H9 (cell line): ENCODE measurements around the gene C1RL. TPM values are rescaled to one million over a fixed set of nuclear protein-coding genes. Genes with fewer than 3 reads are reported as not detected.
A peak's percentile ranks its signal among the peaks of the same experiment; 100 is the strongest.

Experiments
- DNase-seq: peaks from one replicate; pipeline ENCODE4 v3.0.0-alpha.2; 2017
- H2AFZ ChIP-seq: one replicate; pipeline ENCODE4 v1.6.1; 2013; ENCODE audit warnings: mild to moderate bottlenecking, low read length, control low read depth, moderate library complexity
- H2AK5ac ChIP-seq: 2 replicates; pipeline ENCODE4 v1.6.1; 2013; ENCODE audit warnings: low read length, control low read depth, mixed read lengths; ENCODE audit not compliant: insufficient read length
- H2BK120ac ChIP-seq: one replicate; pipeline ENCODE4 v1.6.1; 2013; ENCODE audit warnings: low read depth, mild to moderate bottlenecking, low read length, control low read depth, inconsistent platforms; ENCODE audit not compliant: poor library complexity, severe bottlenecking
- H2BK12ac ChIP-seq: 2 replicates; pipeline ENCODE4 v1.6.1; 2013; ENCODE audit warnings: low read length, control low read depth, mixed read lengths, low read depth; ENCODE audit not compliant: insufficient read length
- H2BK15ac ChIP-seq: 2 replicates; pipeline ENCODE4 v1.6.1; 2013; ENCODE audit warnings: low read depth, low read length, control low read depth
- H2BK20ac ChIP-seq: one replicate; pipeline ENCODE4 v1.6.1; 2013; ENCODE audit warnings: low read depth, mild to moderate bottlenecking, low read length, control low read depth, inconsistent platforms; ENCODE audit not compliant: poor library complexity, severe bottlenecking
- H2BK5ac ChIP-seq: 2 replicates; pipeline ENCODE4 v1.6.1; 2013; ENCODE audit warnings: low read length, control low read depth, mixed read lengths; ENCODE audit not compliant: insufficient read length
- H3K14ac ChIP-seq: 2 replicates; pipeline ENCODE4 v1.6.1; 2013; ENCODE audit warnings: low read length, control low read depth; ENCODE audit not compliant: insufficient read depth
- H3K18ac ChIP-seq: 2 replicates; pipeline ENCODE4 v1.6.1; 2013; ENCODE audit warnings: low read depth, mild to moderate bottlenecking, mixed read lengths, low read length, control low read depth; ENCODE audit not compliant: insufficient read length
- H3K23ac ChIP-seq: 2 replicates; pipeline ENCODE4 v1.6.1; 2013; ENCODE audit warnings: low read length, control low read depth, mixed read lengths, low read depth; ENCODE audit not compliant: insufficient read length
- H3K23me2 ChIP-seq: 2 replicates; pipeline ENCODE4 v1.6.1; 2013; ENCODE audit warnings: low read depth, mild to moderate bottlenecking, mixed read lengths, low read length, control low read depth; ENCODE audit not compliant: insufficient read length, poor library complexity, severe bottlenecking
- H3K27ac ChIP-seq: 2 replicates; pipeline ENCODE4 v1.5.1; 2013; ENCODE audit warnings: low read length, control low read depth, mixed read lengths, low read depth; ENCODE audit not compliant: insufficient read length
- H3K27me3 ChIP-seq: 2 replicates; pipeline ENCODE4 v1.6.1; 2013; ENCODE audit warnings: low read length, control low read depth, inconsistent platforms; ENCODE audit not compliant: insufficient read depth
- H3K4ac ChIP-seq: 2 replicates; pipeline ENCODE4 v1.6.1; 2013; ENCODE audit warnings: low read depth, mild to moderate bottlenecking, control low read depth, inconsistent platforms, low read length, moderate library complexity
- H3K4me1 ChIP-seq: 2 replicates; pipeline ENCODE4 v1.6.1; 2013; ENCODE audit warnings: low read length, control low read depth, inconsistent platforms; ENCODE audit not compliant: insufficient read depth
- H3K4me2 ChIP-seq: 2 replicates; pipeline ENCODE4 v1.6.1; 2013; ENCODE audit warnings: low read length, control low read depth, mixed read lengths; ENCODE audit not compliant: insufficient read length, insufficient read depth
- H3K56ac ChIP-seq: 2 replicates; pipeline ENCODE4 v1.6.1; 2013; ENCODE audit warnings: low read depth, mild to moderate bottlenecking, mixed read lengths, low read length, control low read depth; ENCODE audit not compliant: insufficient read length
- H3K79me1 ChIP-seq: 2 replicates; pipeline ENCODE4 v1.6.1; 2013; ENCODE audit warnings: low read depth, mild to moderate bottlenecking, moderate library complexity, low read length, control low read depth, inconsistent platforms; ENCODE audit not compliant: insufficient read depth, poor library complexity, severe bottlenecking
- H3K79me2 ChIP-seq: 2 replicates; pipeline ENCODE4 v1.6.1; 2013; ENCODE audit warnings: low read length, control low read depth, inconsistent platforms; ENCODE audit not compliant: insufficient read depth
- H3K9ac ChIP-seq: 2 replicates; pipeline ENCODE4 v1.6.1; 2013; ENCODE audit warnings: low read length, control low read depth, mixed read lengths; ENCODE audit not compliant: insufficient read length; ENCODE audit errors: extremely low read depth
- H3K9me3 ChIP-seq: one replicate; pipeline ENCODE4 v1.6.1; 2013; ENCODE audit warnings: low read depth, low read length, inconsistent platforms; ENCODE audit not compliant: control insufficient read depth
- H3T11ph ChIP-seq: one replicate; pipeline ENCODE4 v1.6.1; 2013; ENCODE audit warnings: mild to moderate bottlenecking, low read length, control low read depth, inconsistent platforms
- H4K20me1 ChIP-seq: one replicate; pipeline ENCODE4 v1.6.1; 2013; ENCODE audit not compliant: control insufficient read depth, insufficient read length, insufficient read depth
- H4K5ac ChIP-seq: 2 replicates; pipeline ENCODE4 v1.6.1; 2013; ENCODE audit warnings: low read depth, mild to moderate bottlenecking, mixed read lengths, low read length, control low read depth; ENCODE audit not compliant: insufficient read length
- H4K8ac ChIP-seq: replicated peaks from 2 replicates; pipeline ENCODE4 v1.6.1; 2013; ENCODE audit warnings: low read length, control low read depth, mixed read lengths, low read depth; ENCODE audit not compliant: insufficient read length
- H4K91ac ChIP-seq: 2 replicates; pipeline ENCODE4 v1.6.1; 2013; ENCODE audit warnings: low read depth, mild to moderate bottlenecking, moderate library complexity, mixed read lengths, low read length, control low read depth; ENCODE audit not compliant: insufficient read length
- H3K27ac Mint-ChIP-seq, 3 experiments: 2 replicates in 2 of 3; 3 replicates in 1 of 3; pipeline ENCODE4 v1.8.0; 2020 to 2021; ENCODE audit warnings: mixed read lengths in 3 of 3, mild to moderate bottlenecking in 1 of 3, moderate library complexity in 1 of 3
- H3K27me3 Mint-ChIP-seq: 2 replicates; pipeline ENCODE4 v1.8.0; 2021; ENCODE audit warnings: low read depth, mild to moderate bottlenecking, moderate library complexity, mixed read lengths
- H3K36me3 Mint-ChIP-seq, 3 experiments: 2 replicates in 2 of 3; 3 replicates in 1 of 3; pipeline ENCODE4 v1.8.0; 2020 to 2021; ENCODE audit warnings: low read depth in 3 of 3, mixed read lengths in 3 of 3; ENCODE audit not compliant: insufficient read depth in 1 of 3
- H3K4me1 Mint-ChIP-seq, 2 experiments: 2 replicates each; pipeline ENCODE4 v1.8.0; 2020; ENCODE audit warnings: mixed read lengths in 2 of 2
- H3K4me3 Mint-ChIP-seq, 2 experiments: 2 replicates in 1 of 2; 3 replicates in 1 of 2; pipeline ENCODE4 v1.8.0; 2020 to 2021; ENCODE audit warnings: mild to moderate bottlenecking in 2 of 2, mixed read lengths in 2 of 2, moderate library complexity in 1 of 2
- H3K9me3 Mint-ChIP-seq, 2 experiments: 2 replicates in 1 of 2; 3 replicates in 1 of 2; pipeline ENCODE4 v1.8.0; 2020; ENCODE audit warnings: mild to moderate bottlenecking in 2 of 2, mixed read lengths in 2 of 2, moderate library complexity in 1 of 2
- whole genome bisulfite sequencing: extraction: QIAGEN DNeasy Blood & Tissue Kit; methylation state at CpG from one replicate; pipeline ENCODE4 v1.1.7; 2013; ENCODE audit warnings: missing lambda C conversion rate, low lambda C conversion rate, mixed read lengths; ENCODE audit not compliant: insufficient read length; ENCODE audit errors: extremely low coverage; 5-methylcytosine and 5-hydroxymethylcytosine counted together
- total RNA-seq: library from RNA; stranded (reverse); gene quantifications from 2 replicates; pipeline ENCODE4 v1.2.1, GENCODE V29; 2021
- TF ChIP-seq, protein P1 (sequence below): fragments of 200-600 bp; sonication (generic); conservative IDR thresholded peaks from 3 replicates; pipeline ENCODE4 v1.8.0; 2021; ENCODE audit warnings: antibody characterized with exemption, mild to moderate bottlenecking

Gene C1RL
- total RNA-seq, 1 experiment from 2014 or later, result 15.1 TPM

DNA sequence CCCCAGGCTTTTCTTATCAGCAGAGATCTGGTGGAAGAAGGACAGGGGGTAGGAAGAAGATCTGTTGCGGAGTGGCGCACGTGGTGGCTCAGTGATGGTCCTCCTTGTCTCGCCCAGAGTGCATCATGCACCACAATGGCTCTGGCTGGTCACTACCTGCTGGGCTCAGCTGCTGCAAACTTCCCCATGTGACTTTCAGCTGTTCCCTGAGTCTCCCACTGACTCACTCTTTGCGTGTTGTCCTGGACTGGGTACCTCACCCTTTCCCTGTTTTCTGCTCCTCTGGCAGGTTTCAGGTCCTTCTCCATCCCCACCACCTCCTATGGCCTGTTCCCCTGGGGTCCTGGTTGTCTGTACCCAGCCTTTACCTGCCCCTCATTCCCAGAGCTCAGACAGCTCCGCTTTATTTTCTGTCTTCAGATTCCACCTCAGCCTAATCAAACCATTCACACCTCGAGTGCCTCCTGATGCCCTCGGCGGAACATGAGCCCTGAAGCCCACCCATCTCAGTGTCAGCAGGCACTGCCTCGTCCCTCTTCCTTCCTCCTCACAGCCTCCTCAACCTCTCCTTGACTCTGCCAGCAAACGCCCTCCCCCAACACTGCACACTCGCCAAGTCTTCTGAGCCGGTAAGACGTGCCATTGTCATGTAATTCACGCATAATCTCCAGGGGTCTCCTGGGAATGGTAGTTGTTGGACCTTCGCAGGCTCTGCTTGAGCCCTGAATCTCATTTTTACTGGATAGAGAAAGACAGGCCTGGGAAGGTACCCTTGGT lies 18.6 kb downstream of the C1RL start:
- no peak overlapping the region for H2BK5ac ChIP-seq
- no peaks in the 10 kb centered on the region; the same call in 1 of the 2 replicates for H3K27me3 ChIP-seq
- peaks cover 5 to 6% (median 5%) of the 10 kb centered on the region in 3 experiments; a peak in 3 of 7 replicates for H3K36me3 Mint-ChIP-seq
- H2BK120ac ChIP-seq, result no peak overlapping the region
- no peak overlapping the region for H4K91ac ChIP-seq
- H3K27ac ChIP-seq, result no peak overlapping the region
- peaks cover 25 to 27% of the 10 kb centered on the region in 2 experiments for H3K4me1 Mint-ChIP-seq
- peaks cover 14% of the 10 kb centered on the region; the same call in 1 of the 2 replicates for H3K4me1 ChIP-seq
- H2BK12ac ChIP-seq, result no peak overlapping the region
- H4K20me1 ChIP-seq, result no peaks in the 10 kb centered on the region
- no peak overlapping the region for H3T11ph ChIP-seq
- no peak overlapping the region for H2AK5ac ChIP-seq
- H3K9me3 ChIP-seq, result no peaks in the 10 kb centered on the region
- peak overlapping the region; percentile 9 to 90 (median 53); a peak in 6 of 7 replicates for H3K27ac Mint-ChIP-seq
- TF ChIP-seq, protein P1, sequence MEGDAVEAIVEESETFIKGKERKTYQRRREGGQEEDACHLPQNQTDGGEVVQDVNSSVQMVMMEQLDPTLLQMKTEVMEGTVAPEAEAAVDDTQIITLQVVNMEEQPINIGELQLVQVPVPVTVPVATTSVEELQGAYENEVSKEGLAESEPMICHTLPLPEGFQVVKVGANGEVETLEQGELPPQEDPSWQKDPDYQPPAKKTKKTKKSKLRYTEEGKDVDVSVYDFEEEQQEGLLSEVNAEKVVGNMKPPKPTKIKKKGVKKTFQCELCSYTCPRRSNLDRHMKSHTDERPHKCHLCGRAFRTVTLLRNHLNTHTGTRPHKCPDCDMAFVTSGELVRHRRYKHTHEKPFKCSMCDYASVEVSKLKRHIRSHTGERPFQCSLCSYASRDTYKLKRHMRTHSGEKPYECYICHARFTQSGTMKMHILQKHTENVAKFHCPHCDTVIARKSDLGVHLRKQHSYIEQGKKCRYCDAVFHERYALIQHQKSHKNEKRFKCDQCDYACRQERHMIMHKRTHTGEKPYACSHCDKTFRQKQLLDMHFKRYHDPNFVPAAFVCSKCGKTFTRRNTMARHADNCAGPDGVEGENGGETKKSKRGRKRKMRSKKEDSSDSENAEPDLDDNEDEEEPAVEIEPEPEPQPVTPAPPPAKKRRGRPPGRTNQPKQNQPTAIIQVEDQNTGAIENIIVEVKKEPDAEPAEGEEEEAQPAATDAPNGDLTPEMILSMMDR, result no peak
- peak; percentile 79 for DNase-seq
- H4K8ac ChIP-seq, result no peak overlapping the region
- H3K4me2 ChIP-seq, result peak overlapping the region; percentile 25
- H3K56ac ChIP-seq, result no peak overlapping the region
- no peak overlapping the region for H3K4ac ChIP-seq
- WGBS, result no CpG with 5 or more reads among the region's 16 CpGs
- no peak overlapping the region for H3K18ac ChIP-seq
- H3K9ac ChIP-seq, result no peak overlapping the region
- H2AFZ ChIP-seq, result no peak overlapping the region
- no peak overlapping the region for H4K5ac ChIP-seq
- no peak overlapping the region for H2BK15ac ChIP-seq
- H3K4me3 Mint-ChIP-seq, result peak overlapping the region; percentile 9 to 47; a peak in 3 of 5 replicates
- no peaks in the 10 kb centered on the region for H3K9me3 Mint-ChIP-seq
- H3K14ac ChIP-seq, result peak overlapping the region; percentile 2; the same call in 1 of the 2 replicates
- no peak overlapping the region for H3K23ac ChIP-seq
- H3K27me3 Mint-ChIP-seq, result peaks cover 10% of the 10 kb centered on the region
- no peaks in the 10 kb centered on the region for H3K79me1 ChIP-seq
- H2BK20ac ChIP-seq, result no peak overlapping the region
- no peaks in the 10 kb centered on the region for H3K79me2 ChIP-seq
- H3K23me2 ChIP-seq, result peaks cover 4% of the 10 kb centered on the region
